B cell (primary cell): ENCODE results near the gene SNTN. TPM values are rescaled to one million over a fixed set of nuclear protein-coding genes. Genes with fewer than 3 reads are reported as not detected.

Experiments used
- ATAC-seq: fragments of 200-7000 bp; cut with Tn5 transposase; one replicate; pipeline ENCODE4 v1.10.0; 2021; ENCODE audit warnings: low read depth, mild to moderate bottlenecking, moderate number of reproducible peaks, moderate library complexity
- CTCF ChIA-PET: fragments of 350-600 bp; sonication (Branson Sonifier 250); formaldehyde crosslinking; loops from one replicate; lab custom pipeline; 2021; ENCODE audit warnings: antibody characterized with exemption, inconsistent platforms; lab: Charles Lee
- POLR2A ChIA-PET: fragments of 350-600 bp; sonication (Branson Sonifier 250); formaldehyde crosslinking; loops from one replicate; lab custom pipeline; 2021; ENCODE audit warnings: antibody characterized with exemption; lab: Charles Lee
- DNase-seq: peaks from one replicate; pipeline ENCODE4 v3.0.0; 2013
- H2AFZ ChIP-seq: 2 replicates; pipeline ENCODE4 v1.6.1; 2012; ENCODE audit warnings: mild to moderate bottlenecking, low read depth, low read length; ENCODE audit not compliant: insufficient read depth, poor library complexity, severe bottlenecking
- H3K27ac ChIP-seq, 2 donors: 1 replicate in 1 of 2; 2 replicates in 1 of 2; pipeline ENCODE4 v1.5.1; 2012 to 2013; ENCODE audit warnings: low read length in 2 of 2, mild to moderate bottlenecking in 2 of 2, moderate library complexity in 1 of 2
- H3K27me3 ChIP-seq, 4 experiments: fragments of 200-600 bp in 1 of 4; sonication (generic) in 1 of 4; replicated peaks in 1 of 4; 1 replicate in 2 of 4; 2 replicates in 2 of 4; pipeline versions ENCODE4 v1.6.1 to v1.7.0; 2013 to 2016; ENCODE audit warnings: low read length in 3 of 4, mild to moderate bottlenecking in 2 of 4, mixed read lengths in 1 of 4, moderate library complexity in 1 of 4; ENCODE audit not compliant: insufficient read depth in 4 of 4, control insufficient read depth in 3 of 4; ENCODE audit errors: control extremely low read depth in 1 of 4
- H3K36me3 ChIP-seq, 2 experiments: replicated peaks in 1 of 2; 1 replicate in 1 of 2; 2 replicates in 1 of 2; pipeline versions ENCODE4 v1.6.1 to v1.7.1; 2013; ENCODE audit warnings: low read length in 1 of 2; ENCODE audit not compliant: insufficient read depth in 2 of 2, control insufficient read depth in 1 of 2; ENCODE audit errors: control extremely low read depth in 1 of 2, extremely low read depth in 1 of 2
- H3K4me1 ChIP-seq, 2 donors: fragments of 200-600 bp in 1 of 2; sonication (generic) in 1 of 2; 1 replicate in 1 of 2; 2 replicates in 1 of 2; pipeline versions ENCODE4 v1.5.1 to v1.6.1; 2013 to 2017; ENCODE audit warnings: low read length in 2 of 2; ENCODE audit not compliant: control insufficient read depth in 2 of 2, insufficient read depth in 2 of 2
- H3K4me2 ChIP-seq: replicated peaks from 2 replicates; pipeline ENCODE3; 2012; ENCODE audit warnings: mild to moderate bottlenecking, low read depth, low read length; ENCODE audit not compliant: poor library complexity, severe bottlenecking
- H3K4me3 ChIP-seq, 5 experiments: fragments of 200-600 bp in 1 of 5; sonication (generic) in 1 of 5; 1 replicate in 3 of 5; 2 replicates in 2 of 5; pipeline versions ENCODE4 v1.5.1 to v1.7.0; 2011 to 2016; ENCODE audit warnings: low read length in 4 of 5, mild to moderate bottlenecking in 4 of 5, low read depth in 2 of 5, control low read depth in 1 of 5, moderate library complexity in 1 of 5; ENCODE audit not compliant: insufficient read depth in 1 of 5; ENCODE audit errors: control extremely low read depth in 1 of 5, extremely low read depth in 1 of 5
- H3K79me2 ChIP-seq: fragments of 200-600 bp; sonication (generic); one replicate; pipeline ENCODE4 v1.6.0; 2016; ENCODE audit warnings: low read length; ENCODE audit not compliant: control insufficient read depth, insufficient read depth
- H3K9ac ChIP-seq: fragments of 200-600 bp; sonication (generic); 2 replicates; pipeline ENCODE4 v1.6.1; 2017; ENCODE audit warnings: mild to moderate bottlenecking, low read length, moderate library complexity
- H3K9me3 ChIP-seq, 3 donors: one replicate each; pipeline versions ENCODE4 v1.6.1 to v1.7.1; 2013; ENCODE audit warnings: low read length in 2 of 3; ENCODE audit not compliant: control insufficient read depth in 2 of 3, insufficient read depth in 1 of 3; ENCODE audit errors: control extremely low read depth in 1 of 3
- H4K20me1 ChIP-seq: 2 replicates; pipeline ENCODE4 v1.6.0; 2012; ENCODE audit warnings: mild to moderate bottlenecking, low read length; ENCODE audit not compliant: insufficient read depth, control insufficient read depth, poor library complexity, severe bottlenecking
- H3K27ac Mint-ChIP-seq: one replicate; pipeline ENCODE4 v1.8.0; 2021; ENCODE audit warnings: mixed read lengths
- H3K27me3 Mint-ChIP-seq: one replicate; pipeline ENCODE4 v1.8.0; 2021; ENCODE audit warnings: mixed read lengths
- H3K4me1 Mint-ChIP-seq: one replicate; pipeline ENCODE4 v1.8.0; 2021; ENCODE audit warnings: mixed read lengths
- H3K4me3 Mint-ChIP-seq: one replicate; pipeline ENCODE4 v1.8.0; 2021; ENCODE audit warnings: mixed read lengths
- H3K9me3 Mint-ChIP-seq: one replicate; pipeline ENCODE4 v1.8.0; 2022; ENCODE audit warnings: mixed read lengths; ENCODE audit not compliant: insufficient read depth
- CTCF ChIP-seq: fragments of 200-600 bp; IDR thresholded peaks from one replicate; pipeline ENCODE4 v1.8.0; 2022; ENCODE audit warnings: antibody characterized with exemption, mild to moderate bottlenecking
- EZH2 ChIP-seq: IDR thresholded peaks from 2 replicates; pipeline ENCODE4 v1.6.1; 2012; ENCODE audit warnings: borderline replicate concordance, low read depth, mild to moderate bottlenecking, moderate library complexity, low read length; ENCODE audit not compliant: insufficient read depth, poor library complexity, severe bottlenecking
- WGBS: methylation state at CpG from one replicate; pipeline ENCODE4 v1.1.5; 2013; ENCODE audit warnings: missing lambda C conversion rate; ENCODE audit not compliant: insufficient coverage; 5-methylcytosine and 5-hydroxymethylcytosine counted together
- intact Hi-C: fragments of 100-400 bp; cut with micrococcal nuclease; formaldehyde crosslinking; loops from one replicate; pipeline ENCODE4 v1.10.0; 2022
- polyA plus RNA-seq: library from polyadenylated mRNA; depleted of rRNA; stranded (reverse); fragments of >200 nt; gene quantifications from 2 replicates; pipeline ENCODE4 v1.2.3, GENCODE V29; 2012
- total RNA-seq, 2 donors: library from RNA; stranded (reverse); fragments of 120-200 nt in 1 of 2; gene quantifications; 1 replicate in 1 of 2; 2 replicates in 1 of 2; pipeline versions ENCODE4 v1.2.3 to v1.2.4, GENCODE V29; 2013 to 2022

SNTN gene
- total and polyA plus RNA-seq, 2 donors (not counting 1 experiment from before 2014, with no cell fraction given), result not detected

- 90% methylated on average over 3 of the region's 4 CpGs for WGBS
- no peaks in the 10 kb centered on the region for H3K27me3 Mint-ChIP-seq
- Histone ChIP-seq H3K36me3 (no peaks in the 10 kb centered on the region), H3K9ac (no peak overlapping the region), H3K4me1 (no peaks in the 10 kb centered on the region), H3K79me2 (no peaks in the 10 kb centered on the region), H3K9me3 (no peaks in the 10 kb centered on the region), H4K20me1 (no peaks in the 10 kb centered on the region), H3K27ac (no peak overlapping the region), H3K27me3 (no peaks in the 10 kb centered on the region), H3K4me3 (no peak overlapping the region), H3K4me2 (no peak overlapping the region), H2AFZ (no peak overlapping the region)
- no peak overlapping the region for H3K4me3 Mint-ChIP-seq
- no peaks in the 10 kb centered on the region for H3K4me1 Mint-ChIP-seq
- intact Hi-C loops, result no loop called here
- DNase-seq (no peak), ATAC-seq (no peak)
- CTCF ChIA-PET, result no interaction called here
- POLR2A ChIA-PET, result no interaction called here
- H3K9me3 Mint-ChIP-seq, result no peaks in the 10 kb centered on the region
- no peak for TF ChIP-seq CTCF
- no peak overlapping the region for H3K27ac Mint-ChIP-seq
Measured at GRCh38 chr3:63705092-63705645, 52.7 kb downstream of the SNTN start.

- Mint-ChIP-seq H3K4me1 (no peaks in the 10 kb centered on the region), H3K27ac (no peak overlapping the region), H3K27me3 (no peaks in the 10 kb centered on the region), H3K9me3 (no peaks in the 10 kb centered on the region), H3K4me3 (no peak overlapping the region)
- H3K27ac ChIP-seq, result no peak overlapping the region
- 81% methylated on average over 4 of the region's 4 CpGs for WGBS
- no peaks in the 10 kb centered on the region for H3K79me2 ChIP-seq
- no peaks in the 10 kb centered on the region for H4K20me1 ChIP-seq
- DNase-seq, result no peak
- H3K27me3 ChIP-seq, result no peaks in the 10 kb centered on the region
- no peaks in the 10 kb centered on the region for H3K9me3 ChIP-seq
- H3K36me3 ChIP-seq, result no peaks in the 10 kb centered on the region
- intact Hi-C loops, result no loop called here
- ChIA-PET CTCF (no interaction called here), POLR2A (no interaction called here)
- H3K9ac ChIP-seq, result no peak overlapping the region
- no peak overlapping the region for H3K4me2 ChIP-seq
- no peak overlapping the region for H3K4me3 ChIP-seq
- H3K4me1 ChIP-seq, result no peaks in the 10 kb centered on the region
- no peak for ATAC-seq
- TF ChIP-seq CTCF (no peak), EZH2 (no peak)
- H2AFZ ChIP-seq, result no peak overlapping the region
Measured at GRCh38 chr3:63706321-63707085, 54.0 kb downstream of the SNTN start.
